MCF 10A (cell line): Measurements from ENCODE around the gene RTN3. TPM values are rescaled to one million over a fixed set of nuclear protein-coding genes. Genes with fewer than 3 reads are reported as not detected.

Experiments used
- BruUV-seq: library from RNA; stranded (reverse); fragments of 400-500 nt; replicated peaks from 2 replicates; lab custom pipeline; 2021; lab: Mats Ljungman, UMichigan
- CTCF ChIA-PET: fragments of 300-600 bp; sonication (Branson Sonifier 250); formaldehyde crosslinking; extraction: SDS; loops from one replicate; lab custom pipeline; 2021; ENCODE audit warnings: antibody characterized with exemption, inconsistent platforms; lab: Yijun Ruan, JAX
- POLR2A ChIA-PET: fragments of 300-600, 350-650 bp; sonication (Branson Sonifier 250); formaldehyde crosslinking; extraction: SDS; loops from one replicate; lab custom pipeline; 2020; ENCODE audit warnings: antibody characterized with exemption, inconsistent platforms; lab: Yijun Ruan, JAX
- DNase-seq: peaks from one replicate; pipeline ENCODE4 v3.0.0-alpha.2; 2018; ENCODE audit not compliant: unreplicated experiment
- H3K27ac Mint-ChIP-seq: one replicate; pipeline ENCODE4 v1.8.0; 2022; ENCODE audit warnings: mild to moderate bottlenecking, low read depth, mixed read lengths; ENCODE audit not compliant: unreplicated experiment
- H3K27me3 Mint-ChIP-seq: one replicate; pipeline ENCODE4 v1.8.0; 2022; ENCODE audit warnings: mixed read lengths; ENCODE audit not compliant: insufficient read depth, unreplicated experiment
- H3K36me3 Mint-ChIP-seq: one replicate; pipeline ENCODE4 v1.8.0; 2022; ENCODE audit warnings: mild to moderate bottlenecking, moderate library complexity, mixed read lengths; ENCODE audit not compliant: insufficient read depth, unreplicated experiment
- H3K4me1 Mint-ChIP-seq: one replicate; pipeline ENCODE4 v1.8.0; 2022; ENCODE audit warnings: mixed read lengths; ENCODE audit not compliant: insufficient read depth, unreplicated experiment
- H3K4me3 Mint-ChIP-seq: one replicate; pipeline ENCODE4 v1.8.0; 2022; ENCODE audit warnings: mild to moderate bottlenecking, moderate library complexity, mixed read lengths; ENCODE audit not compliant: unreplicated experiment
- H3K9me3 Mint-ChIP-seq: one replicate; pipeline ENCODE4 v1.8.0; 2022; ENCODE audit warnings: mixed read lengths; ENCODE audit not compliant: unreplicated experiment
- CTCF ChIP-seq: fragments of 200-600 bp; IDR thresholded peaks from one replicate; pipeline ENCODE4 v1.8.0; 2022; ENCODE audit warnings: antibody characterized with exemption, mild to moderate bottlenecking; ENCODE audit not compliant: unreplicated experiment
- intact Hi-C: fragments of 100-400 bp; cut with micrococcal nuclease; formaldehyde crosslinking; loops from 2 replicates; pipeline ENCODE4 v1.14.1; 2022
- total RNA-seq: library from RNA; stranded (reverse); gene quantifications from 2 replicates; pipeline ENCODE4 v1.2.3, GENCODE V29; 2022

The RTN3 gene
- total RNA-seq, 1 experiment from 2014 or later, result 95.4 TPM

- H3K4me1 Mint-ChIP-seq, result peaks cover 4% of the 10 kb centered on the region
Observed at GRCh38 chr11:63705526-63705925, 24.2 kb downstream of the RTN3 start.

GRCh38 chr11:63708764-63709163, 27.5 kb downstream of the RTN3 start:
- H3K4me1 Mint-ChIP-seq, result peaks cover 4% of the 10 kb centered on the region
- no peak overlapping the region for H3K4me3 Mint-ChIP-seq
- intact Hi-C loops, result no loop called here
- no peak overlapping the region for H3K27ac Mint-ChIP-seq
- DNase-seq, result no peak
- H3K36me3 Mint-ChIP-seq, result no peaks in the 10 kb centered on the region
- BruUV-seq, result no TSS peak
- POLR2A ChIA-PET, result interaction anchor here (0.7 to 1.7 kb wide), 2 partner anchors 27 to 39 kb away, joined by 3 to 15 read pairs; partner anchors contain the start of gene RTN3
- no peak for TF ChIP-seq CTCF
- CTCF ChIA-PET, result interaction anchor here (0.9 to 2.1 kb wide), 2 partner anchors 30 to 32 kb away, joined by 3 to 6 read pairs; no protein-coding TSS in a partner anchor
- H3K27me3 Mint-ChIP-seq, result no peaks in the 10 kb centered on the region
- H3K9me3 Mint-ChIP-seq, result no peaks in the 10 kb centered on the region

More at GRCh38 chr11:63705526-63705925, 24.2 kb downstream of the RTN3 start:
- Mint-ChIP-seq H3K9me3 (no peaks in the 10 kb centered on the region), H3K36me3 (peaks cover 8% of the 10 kb centered on the region), H3K27ac (no peak overlapping the region), H3K4me3 (no peak overlapping the region), H3K27me3 (no peaks in the 10 kb centered on the region)
- DNase-seq, result no peak
- ChIA-PET CTCF (interaction anchor here (0.6 kb wide), 2 partner anchors 37 to 226 kb away, joined by 4 read pairs; no protein-coding TSS in a partner anchor), POLR2A (interaction anchor here (0.8 to 1.6 kb wide), 5 partner anchors 11 to 37 kb away, joined by 3 to 6 read pairs (median 3); no protein-coding TSS in a partner anchor)
- no TSS peak for BruUV-seq
- no peak for TF ChIP-seq CTCF
- intact Hi-C loops, result no loop called here

- intact Hi-C loops, result no loop called here
- Mint-ChIP-seq H3K36me3 (peaks cover 5% of the 10 kb centered on the region), H3K4me1 (peaks cover 4% of the 10 kb centered on the region), H3K27ac (no peak overlapping the region), H3K9me3 (no peaks in the 10 kb centered on the region), H3K4me3 (no peak overlapping the region), H3K27me3 (no peaks in the 10 kb centered on the region)
- no peak for DNase-seq
- POLR2A ChIA-PET, result interaction anchor here (0.7 to 1.7 kb wide), 2 partner anchors 27 to 39 kb away, joined by 3 to 15 read pairs; partner anchors contain the start of gene RTN3
- no peak for TF ChIP-seq CTCF
- no TSS peak for BruUV-seq
- CTCF ChIA-PET, result interaction anchor here (0.6 to 2.1 kb wide), 3 partner anchors 29 to 31 kb away, joined by 3 to 6 read pairs (median 4); no protein-coding TSS in a partner anchor
Observed at GRCh38 chr11:63709336-63709884, 28.1 kb downstream of the RTN3 start.

DNA sequence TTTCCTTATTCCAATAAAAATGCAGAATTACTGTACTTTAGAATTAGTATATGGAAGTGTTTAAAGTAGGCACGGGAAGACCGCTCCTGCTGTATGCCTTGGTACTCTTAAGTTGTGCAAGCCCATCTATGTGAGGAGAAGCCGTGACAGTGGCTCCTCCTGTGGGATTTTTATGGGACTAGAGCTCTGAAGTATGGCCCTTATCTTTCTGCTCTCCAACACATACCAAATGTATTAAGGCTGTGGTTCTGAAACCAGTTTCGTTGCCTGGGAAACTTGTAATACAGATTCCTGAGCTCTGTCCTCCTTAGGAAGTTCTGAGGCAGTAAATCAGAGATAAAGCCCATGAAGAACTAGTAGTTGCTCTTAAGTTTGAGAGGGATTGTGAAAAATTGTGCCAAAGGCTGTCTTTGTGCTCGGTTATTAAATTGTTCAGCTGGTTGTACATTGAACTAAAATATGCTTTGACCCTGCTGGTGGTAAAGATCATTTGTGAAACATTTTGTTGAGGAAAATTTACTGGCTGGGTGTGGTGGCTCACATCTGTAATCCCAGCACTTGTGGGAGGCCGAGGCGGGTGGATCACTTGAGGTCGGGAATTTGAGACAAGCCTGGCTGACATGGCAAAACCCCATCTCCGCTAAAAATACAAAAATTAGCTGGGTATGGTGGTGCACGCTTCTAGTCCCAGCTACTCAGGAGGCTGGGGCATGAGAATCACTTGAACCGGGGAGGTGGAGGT, 29.3 kb downstream of the RTN3 start:
- no peak overlapping the region for H3K27ac Mint-ChIP-seq
- H3K9me3 Mint-ChIP-seq, result no peaks in the 10 kb centered on the region
- no TSS peak for BruUV-seq
- DNase-seq, result no peak
- intact Hi-C loops, result no loop called here
- H3K4me3 Mint-ChIP-seq, result no peak overlapping the region
- TF ChIP-seq CTCF, result no peak
- H3K36me3 Mint-ChIP-seq, result peaks cover 8% of the 10 kb centered on the region
- no peaks in the 10 kb centered on the region for H3K27me3 Mint-ChIP-seq
- H3K4me1 Mint-ChIP-seq, result peaks cover 13% of the 10 kb centered on the region
- POLR2A ChIA-PET, result interaction anchor here (0.7 kb wide), 1 partner anchor 24 kb away, joined by 3 read pairs; no protein-coding TSS in a partner anchor
- CTCF ChIA-PET, result interaction anchor here (1.0 to 1.7 kb wide), 3 partner anchors 27 to 74 kb away, joined by 3 to 5 read pairs (median 5); partner anchors contain the start of gene RTN3
